Retina (tissue), 1 donor: ENCODE results near the gene MYO9B.
A peak's percentile ranks its signal among the peaks of the same experiment; 100 is the strongest.
"Not testable (repeated sequence)": the region's sequence is repeated elsewhere in the genome, so short reads cannot be mapped to it uniquely, and the experiment has no call there.

Source experiments
- DNase-seq: peaks from one replicate; pipeline ENCODE4 v3.0.0-alpha.2; 2016

The MYO9B gene

GRCh38 chr19:17184371-17184841, 108.8 kb downstream of the MYO9B start:
- no peak for DNase-seq

- DNase-seq = no peak
Measured at GRCh38 chr19:17185590-17185989, 110.0 kb downstream of the MYO9B start.

- DNase-seq = not testable (repeated sequence)
Measured at GRCh38 chr19:17191736-17192135, 116.2 kb downstream of the MYO9B start.

- no peak for DNase-seq
Measured at GRCh38 chr19:17192751-17193150, 117.2 kb downstream of the MYO9B start.

GRCh38 chr19:17194608-17195007, 119.0 kb downstream of the MYO9B start:
- DNase-seq = no peak

DNA sequence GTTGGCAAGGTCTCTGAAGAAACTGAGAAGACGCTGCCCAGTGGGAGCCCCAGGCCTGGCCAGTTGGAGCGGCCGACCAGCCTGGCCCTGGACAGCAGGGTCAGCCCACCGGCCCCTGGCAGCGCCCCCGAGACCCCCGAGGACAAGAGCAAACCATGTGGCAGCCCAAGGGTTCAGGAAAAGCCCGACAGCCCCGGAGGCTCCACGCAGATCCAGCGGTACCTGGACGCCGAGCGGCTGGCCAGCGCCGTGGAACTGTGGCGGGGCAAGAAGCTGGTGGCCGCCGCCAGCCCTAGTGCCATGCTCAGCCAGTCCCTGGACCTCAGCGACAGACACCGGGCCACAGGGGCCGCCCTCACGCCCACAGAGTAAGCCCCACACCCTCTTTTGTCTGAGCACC, 119.5 kb downstream of the MYO9B start:
- DNase-seq = no peak

DNA sequence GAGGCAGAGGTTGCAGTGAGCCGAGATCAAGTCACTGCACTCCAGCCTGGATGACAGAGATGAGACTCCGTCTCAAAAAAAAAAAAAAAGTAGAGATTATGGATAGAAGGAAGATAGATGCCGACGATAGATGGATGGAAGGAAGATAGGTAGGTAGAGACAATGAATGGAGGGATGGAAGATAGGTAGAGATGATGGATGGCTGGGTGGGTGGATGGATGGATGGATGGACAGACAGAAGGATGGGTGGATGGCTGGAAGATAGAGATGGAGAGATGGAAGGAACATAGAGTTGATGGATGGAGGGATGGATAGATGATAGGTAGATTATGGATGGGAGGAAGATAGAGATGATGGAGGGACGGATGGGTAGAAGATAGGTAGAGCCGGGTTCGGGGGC, 121.0 kb downstream of the MYO9B start:
- no peak for DNase-seq

DNA sequence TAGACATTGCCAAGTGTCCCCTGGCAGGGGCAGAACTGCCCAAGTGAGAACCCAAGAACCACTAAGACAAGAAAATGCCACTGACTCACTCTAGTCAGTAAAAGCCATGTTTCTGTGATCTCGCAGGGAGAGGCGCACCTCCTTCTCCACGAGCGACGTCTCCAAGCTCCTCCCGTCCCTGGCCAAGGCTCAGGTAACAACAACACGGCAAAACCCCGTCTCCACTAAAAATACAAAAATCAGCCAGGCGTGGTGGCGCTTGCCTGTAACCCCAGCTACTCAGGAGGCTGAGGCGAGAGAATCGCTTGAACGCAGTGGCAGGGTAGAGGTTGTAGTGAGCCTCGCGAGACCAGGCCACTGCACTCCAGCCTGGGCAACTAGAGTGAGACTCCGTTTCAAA, 122.1 kb downstream of the MYO9B start:
- DNase-seq = no peak

DNA sequence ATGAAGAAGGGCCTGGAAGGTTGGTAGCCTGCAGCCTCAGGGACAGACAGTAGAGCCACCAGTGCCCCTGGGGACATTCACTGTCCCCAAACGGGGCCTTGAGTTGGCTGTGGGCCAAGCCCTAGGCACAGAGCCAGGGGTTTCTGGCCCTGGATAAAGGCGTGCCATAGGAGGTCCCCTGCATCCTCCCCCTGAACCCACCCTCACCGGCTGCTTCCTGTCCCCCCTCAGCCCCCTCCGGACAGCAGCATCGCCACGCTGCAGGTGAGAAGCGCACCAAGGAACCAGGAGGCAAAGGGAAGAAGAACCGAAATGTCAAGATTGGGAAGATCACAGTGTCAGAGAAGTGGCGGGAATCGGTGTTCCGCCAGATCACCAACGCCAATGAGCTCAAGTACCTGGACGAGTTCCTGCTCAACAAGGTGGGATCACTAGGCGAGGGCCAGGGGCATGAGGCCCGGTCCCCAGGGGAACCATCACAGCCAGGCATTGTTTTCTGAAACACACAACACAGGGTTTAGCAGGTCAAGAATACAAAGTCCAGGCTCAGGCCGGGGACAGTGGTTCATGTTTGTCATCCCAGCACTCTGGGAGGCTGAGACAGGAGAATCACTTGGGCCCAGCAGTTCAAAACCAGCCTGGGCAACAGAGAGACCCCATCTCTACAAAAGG, 125.0 kb downstream of the MYO9B start:
- no peak for DNase-seq

DNA sequence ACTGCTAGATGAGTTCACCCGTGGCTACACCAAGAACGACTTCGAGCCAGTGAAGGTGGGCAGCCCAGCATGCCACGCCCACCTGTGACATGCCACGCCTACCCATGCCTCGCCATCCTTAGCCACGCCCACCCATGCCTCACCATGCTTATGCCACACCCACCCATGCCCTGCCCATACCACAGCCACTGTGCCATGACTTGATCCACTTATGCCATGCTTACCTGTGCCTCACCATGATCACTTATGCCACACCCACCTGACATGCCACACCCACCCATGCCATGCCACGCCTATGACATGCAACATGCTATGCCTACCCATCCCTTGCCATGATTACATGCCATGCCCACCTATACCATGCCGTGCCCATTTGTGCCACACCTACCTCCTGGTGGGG, 126.7 kb downstream of the MYO9B start:
- no peak for DNase-seq

DNA sequence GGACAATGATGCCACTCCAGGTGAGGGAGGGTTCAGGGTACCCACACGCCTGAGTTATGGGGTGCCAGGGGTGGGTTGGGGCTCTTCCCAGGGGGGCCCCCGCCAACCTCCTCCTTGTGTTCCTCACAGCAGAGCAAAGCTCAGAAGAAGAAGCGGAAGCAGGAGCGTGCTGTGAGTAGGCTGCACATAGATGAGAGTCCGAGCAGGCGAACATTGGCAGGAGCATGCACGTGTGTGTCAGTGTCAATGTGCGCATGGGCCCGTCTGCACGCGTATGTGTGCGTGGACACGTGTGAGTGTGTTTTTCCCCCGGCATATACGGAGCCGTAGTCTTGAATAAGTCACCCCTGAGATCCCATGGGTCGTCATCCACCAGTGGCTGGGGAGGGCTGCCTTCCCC, 127.1 kb downstream of the MYO9B start:
- DNase-seq = no peak

DNA sequence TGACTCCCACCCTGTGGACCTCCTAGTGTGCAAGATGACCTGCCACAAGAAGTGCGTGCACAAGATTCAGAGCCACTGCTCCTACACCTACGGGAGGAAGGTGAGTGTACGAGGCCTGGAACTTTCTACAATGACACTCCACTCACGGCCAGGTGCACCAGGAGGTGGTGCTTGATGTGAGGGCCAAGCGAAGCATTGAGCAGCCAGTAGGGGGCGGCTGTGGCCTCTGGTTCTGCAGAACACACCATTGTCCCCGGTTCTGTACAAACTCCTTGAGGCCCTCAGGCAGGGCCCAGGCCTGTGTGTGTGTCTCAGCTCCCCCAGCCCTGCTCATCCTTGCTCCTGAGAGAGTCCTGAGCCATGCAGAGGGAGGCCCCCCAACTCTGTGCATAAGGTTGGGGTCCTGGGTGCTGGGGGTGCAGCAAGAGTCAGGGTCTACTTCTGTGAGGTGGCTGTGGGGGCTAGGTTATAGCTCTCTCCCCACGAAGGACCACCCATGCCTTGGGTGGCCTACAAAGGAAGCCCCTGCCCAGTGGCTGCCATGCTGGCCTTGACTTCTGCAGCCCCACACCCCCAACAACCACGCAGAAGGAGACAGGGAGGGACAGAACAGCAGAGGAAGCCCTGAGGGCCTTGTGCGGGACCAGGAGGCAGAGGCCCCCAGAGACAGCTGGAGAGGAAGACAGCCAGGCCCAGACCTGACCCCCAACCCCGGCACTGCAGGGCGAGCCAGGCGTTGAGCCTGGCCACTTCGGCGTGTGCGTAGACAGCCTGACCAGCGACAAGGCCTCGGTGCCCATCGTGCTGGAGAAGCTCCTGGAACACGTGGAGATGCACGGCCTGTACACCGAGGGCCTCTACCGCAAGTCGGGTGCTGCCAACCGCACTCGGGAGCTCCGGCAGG, 129.9 kb downstream of the MYO9B start:
- DNase-seq = peak; percentile 45

DNA sequence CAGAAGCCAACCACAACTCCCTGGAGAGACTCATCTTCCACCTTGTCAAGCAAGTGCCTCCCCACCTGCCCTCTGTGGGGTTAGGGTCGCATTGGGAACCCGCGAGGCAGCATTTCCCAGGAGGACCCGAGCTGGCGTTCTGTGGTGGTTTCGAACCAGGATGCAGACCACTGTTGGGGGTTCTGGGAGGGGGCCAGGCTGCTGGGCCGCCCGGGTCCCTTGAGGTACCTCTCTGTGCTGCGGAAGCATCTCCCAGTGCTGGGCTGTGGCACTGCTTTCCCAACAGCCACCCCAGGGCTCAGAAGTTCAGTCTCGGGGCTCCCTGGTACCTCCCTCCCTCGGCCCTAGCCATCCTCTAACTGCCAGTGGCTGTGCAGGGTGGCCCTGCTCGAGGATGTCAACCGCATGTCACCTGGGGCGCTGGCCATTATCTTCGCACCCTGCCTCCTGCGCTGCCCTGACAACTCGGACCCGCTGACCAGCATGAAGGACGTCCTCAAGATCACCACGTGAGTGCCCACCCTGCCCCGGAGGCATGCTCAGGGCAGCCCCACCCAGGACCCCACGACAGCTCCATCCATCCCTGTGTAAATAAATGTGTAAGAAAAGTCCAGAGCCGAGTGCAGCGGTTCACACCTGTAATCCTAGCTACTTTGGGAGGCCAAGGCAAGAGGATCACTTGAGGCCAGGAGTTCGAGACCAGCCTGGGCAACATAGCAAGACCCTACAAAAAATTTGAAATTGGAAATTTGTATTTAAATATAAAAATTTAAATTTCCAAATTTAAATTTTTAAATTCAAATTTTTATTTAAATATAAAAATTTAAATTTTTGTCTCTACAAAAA, 131.4 kb downstream of the MYO9B start:
- DNase-seq = no peak

DNA sequence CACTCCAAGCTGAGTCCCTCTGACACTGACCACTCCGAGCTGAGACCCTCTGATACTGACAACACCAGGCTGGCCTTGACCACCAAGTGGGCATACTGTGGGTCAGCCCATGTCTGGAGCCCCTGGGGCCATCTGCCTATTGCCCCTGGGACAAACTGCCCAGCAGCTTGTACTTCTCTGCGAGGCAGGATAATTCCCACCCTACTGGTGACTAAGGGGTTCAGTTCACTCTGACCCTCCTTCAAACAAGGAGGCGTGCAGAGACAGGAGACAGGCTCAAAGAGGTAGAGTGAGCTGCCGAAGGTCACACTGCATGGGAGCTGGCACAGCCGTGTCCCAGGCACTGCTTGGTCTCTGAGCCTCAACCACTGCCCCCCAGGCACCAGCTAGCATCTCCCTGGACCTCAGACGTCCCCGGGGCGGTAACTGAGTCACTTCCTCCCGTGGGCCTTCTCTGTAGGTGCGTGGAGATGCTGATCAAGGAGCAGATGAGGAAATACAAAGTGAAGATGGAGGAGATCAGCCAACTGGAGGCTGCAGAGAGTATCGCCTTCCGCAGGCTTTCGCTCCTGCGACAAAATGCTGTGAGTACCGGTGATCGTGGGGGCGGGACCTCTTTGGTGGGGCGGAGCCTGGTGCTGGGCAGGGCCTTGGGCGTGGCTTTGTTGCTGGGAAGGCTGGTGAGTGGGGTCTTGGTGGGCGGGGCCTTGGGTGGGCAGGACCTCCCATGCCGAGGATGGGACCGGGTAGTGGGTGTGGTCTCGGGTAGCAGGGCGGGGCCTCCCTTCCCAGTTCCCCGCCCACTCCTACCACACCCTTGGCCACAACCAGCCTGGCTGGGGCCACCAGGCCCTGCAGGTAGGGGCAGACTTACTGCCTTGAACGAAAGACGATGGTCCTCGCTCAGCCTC, 133.8 kb downstream of the MYO9B start:
- DNase-seq = no peak

DNA sequence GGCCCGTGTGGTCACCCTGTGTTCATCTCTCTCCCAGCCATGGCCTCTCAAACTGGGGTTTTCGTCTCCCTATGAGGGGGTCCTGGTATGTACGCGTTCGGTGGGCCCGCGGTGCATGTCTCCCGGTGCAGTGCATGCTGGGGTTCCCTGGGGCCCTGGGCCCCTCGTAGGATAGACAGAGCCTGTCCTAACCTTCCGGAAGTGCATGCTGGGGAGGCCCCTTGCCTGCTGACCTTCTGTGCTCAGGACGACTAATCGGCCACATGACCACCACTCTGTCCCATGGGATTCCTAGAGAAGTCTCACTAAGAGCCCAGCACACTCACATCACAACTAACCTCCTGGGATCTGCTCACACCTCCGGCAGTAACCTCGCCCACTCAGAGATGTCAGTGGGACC, 134.7 kb downstream of the MYO9B start:
- DNase-seq = no peak

GRCh38 chr19:17211547-17212446, 136.2 kb downstream of the MYO9B start:
- DNase-seq = no peak

DNA sequence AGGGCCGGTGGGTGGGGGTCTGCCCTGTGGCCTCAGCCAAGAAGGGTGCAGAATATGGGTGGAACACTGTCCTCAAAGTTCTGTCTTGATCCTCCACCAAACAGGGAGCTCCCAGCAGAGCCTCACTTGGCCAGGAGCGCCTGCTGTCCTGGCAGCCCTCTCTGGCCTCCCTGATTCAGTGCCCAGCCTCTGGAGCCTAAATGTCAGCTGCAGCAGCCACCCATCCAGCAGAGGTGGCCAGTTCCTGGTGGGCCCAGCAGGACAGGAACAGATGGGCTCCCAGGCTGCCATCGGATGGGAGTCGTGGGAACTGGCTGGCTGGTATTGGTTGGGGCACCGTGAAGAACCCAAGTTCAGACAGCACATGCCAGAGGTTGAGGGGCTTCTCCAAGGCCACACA, 137.8 kb downstream of the MYO9B start:
- no peak for DNase-seq

DNA sequence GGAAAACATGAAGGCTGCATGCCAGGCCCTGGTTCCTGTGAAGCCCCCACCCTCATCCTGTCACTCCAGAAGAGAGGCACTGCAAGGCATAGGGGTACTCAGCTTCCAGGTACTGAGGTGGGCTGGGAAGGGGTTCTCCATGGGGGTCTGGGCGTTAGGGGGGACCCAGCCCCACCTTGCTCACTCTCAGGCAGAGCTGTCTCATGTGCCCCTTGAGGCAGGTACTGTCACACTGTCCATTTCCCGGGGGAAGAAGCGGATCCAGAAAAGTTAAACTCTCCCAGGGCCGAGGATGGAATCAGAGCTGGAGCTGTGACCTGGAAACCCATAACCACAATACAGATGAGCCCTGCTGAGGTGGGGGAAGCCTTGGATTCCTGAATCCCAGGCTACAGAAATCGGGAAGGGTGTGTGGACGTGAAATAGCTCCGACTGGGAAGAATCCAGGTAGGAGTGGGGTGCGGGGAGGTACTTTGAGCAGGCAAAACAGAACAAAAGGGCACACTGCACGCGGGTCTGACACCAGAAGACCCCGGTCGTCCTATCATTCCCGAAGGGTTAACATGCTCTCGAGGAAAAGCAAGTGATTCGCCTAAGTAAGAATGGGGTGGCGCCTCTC, 139.0 kb downstream of the MYO9B start:
- DNase-seq = no peak

DNA sequence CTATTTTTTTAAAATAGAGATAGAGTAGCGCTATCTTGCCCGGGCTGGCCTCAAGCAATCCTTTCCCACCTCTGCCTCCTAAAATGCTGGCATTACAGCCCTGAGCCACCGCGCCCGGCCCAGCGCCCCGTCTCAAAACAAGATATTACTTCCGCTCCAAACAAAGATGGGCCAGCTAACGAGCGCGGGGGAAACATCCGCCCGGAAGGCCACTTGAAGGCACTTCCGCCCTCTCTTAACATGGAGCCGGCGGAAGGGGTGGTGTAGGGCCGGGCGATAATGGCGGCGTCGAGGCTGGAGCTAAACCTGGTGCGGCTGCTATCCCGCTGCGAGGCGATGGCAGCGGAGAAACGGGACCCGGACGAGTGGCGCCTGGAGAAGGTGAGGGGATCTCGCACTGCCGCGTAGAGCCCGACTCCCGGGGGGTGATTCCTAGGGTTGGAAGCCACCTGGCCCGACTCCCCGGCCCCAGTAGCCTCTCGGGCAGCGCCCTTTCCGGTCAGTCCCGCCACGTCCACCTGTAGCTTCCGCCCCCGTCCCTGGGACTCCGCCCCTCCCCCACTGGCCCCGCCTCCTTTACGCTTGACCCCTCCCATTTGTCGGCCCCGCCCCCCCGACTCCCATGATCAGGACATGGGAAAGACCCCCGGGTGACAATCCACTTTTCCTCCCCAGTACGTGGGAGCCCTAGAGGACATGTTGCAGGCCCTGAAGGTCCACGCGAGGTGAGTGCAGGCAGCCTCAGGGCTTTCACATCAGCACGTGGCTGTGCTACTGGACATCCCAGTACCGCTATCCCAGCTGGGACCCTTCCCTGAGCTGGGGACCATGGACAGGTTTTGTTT, 139.8 kb downstream of the MYO9B start, which contains the start of gene USE1:
Gene USE1 (plus strand): TSS at position 231 of the 845 bp plus-strand sequence. CDS start 49 bp downstream, at position 280.
- DNase-seq = peak; percentile 99
